Measurements from ENCODE around the gene HSD11B2.

Gene HSD11B2

DNA sequence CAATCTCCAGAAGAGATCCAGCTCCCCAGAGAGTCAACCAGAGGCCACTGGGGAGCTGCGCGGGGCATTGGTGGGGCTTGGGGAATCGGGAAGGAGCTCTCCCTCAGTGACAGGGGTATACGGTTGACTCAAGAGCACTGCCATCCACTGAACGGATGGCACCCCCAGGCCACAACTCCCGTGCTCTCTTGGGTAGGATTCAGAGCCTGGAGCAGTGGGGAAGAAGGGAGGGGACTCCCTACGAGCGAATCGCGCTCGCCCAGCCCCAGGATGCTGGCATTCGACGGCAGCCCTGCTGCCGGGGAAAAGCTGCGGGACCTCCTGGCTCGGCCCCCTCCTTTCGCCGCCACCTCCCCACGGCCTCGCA is 37.1 kb upstream of the HSD11B2 start:
- no peak overlapping the region for H3K27ac ChIP-seq
- TF ChIP-seq, protein P1, sequence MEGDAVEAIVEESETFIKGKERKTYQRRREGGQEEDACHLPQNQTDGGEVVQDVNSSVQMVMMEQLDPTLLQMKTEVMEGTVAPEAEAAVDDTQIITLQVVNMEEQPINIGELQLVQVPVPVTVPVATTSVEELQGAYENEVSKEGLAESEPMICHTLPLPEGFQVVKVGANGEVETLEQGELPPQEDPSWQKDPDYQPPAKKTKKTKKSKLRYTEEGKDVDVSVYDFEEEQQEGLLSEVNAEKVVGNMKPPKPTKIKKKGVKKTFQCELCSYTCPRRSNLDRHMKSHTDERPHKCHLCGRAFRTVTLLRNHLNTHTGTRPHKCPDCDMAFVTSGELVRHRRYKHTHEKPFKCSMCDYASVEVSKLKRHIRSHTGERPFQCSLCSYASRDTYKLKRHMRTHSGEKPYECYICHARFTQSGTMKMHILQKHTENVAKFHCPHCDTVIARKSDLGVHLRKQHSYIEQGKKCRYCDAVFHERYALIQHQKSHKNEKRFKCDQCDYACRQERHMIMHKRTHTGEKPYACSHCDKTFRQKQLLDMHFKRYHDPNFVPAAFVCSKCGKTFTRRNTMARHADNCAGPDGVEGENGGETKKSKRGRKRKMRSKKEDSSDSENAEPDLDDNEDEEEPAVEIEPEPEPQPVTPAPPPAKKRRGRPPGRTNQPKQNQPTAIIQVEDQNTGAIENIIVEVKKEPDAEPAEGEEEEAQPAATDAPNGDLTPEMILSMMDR (conservative IDR thresholded peaks at IDR 0.05): no peak
- TF ChIP-seq ZFX (IDR thresholded peaks at IDR 0.05): no peak

DNA sequence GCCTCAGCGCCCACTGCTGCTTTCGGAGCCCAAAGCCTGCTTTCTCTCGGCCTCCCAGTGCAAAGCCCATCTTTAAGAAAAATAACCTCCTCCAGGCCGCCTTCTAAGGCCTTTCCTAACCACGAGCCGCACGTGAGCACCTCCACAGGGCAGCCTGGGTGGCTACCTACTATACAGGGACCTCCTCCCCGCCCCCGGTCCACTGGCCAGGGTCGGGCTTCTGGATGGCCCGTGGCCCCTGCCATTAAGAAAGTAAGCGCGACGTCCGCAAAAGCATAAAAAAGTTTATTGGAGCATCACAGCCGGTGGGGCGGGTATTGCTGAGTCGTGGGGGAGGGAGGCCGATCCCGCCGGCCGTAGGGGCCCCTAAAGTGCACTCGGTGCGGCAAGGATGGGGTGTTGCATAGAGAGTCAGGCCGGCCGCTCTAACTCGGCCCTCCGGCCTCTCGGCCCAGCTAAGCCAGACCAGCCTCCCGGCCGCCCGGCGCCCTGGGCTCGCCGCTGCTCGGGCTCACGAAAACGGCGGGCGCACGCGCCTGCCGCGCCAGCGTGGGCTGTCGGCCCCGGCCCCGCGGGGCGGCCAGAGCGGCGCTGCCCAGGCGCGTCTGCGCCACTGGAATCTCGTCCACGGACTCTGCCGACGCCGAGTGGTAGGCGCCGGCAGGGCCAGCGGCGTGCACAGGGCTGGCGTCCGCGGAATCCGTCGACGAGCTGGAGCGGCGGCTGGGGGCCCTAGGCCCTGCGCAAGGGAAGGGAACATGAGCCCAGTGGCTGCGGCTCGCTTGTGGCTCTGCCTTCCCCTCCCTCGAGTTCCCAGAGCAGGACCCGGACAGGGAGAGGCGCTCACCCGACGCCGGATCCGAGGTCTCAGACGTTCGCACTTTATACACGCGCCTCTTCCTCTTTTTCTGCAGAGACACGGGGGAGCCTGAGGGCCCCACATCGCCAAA is 36.5 kb upstream of the HSD11B2 start:
- H3K27ac ChIP-seq: no peak overlapping the region
- TF ChIP-seq, protein P1 (conservative IDR thresholded peaks at IDR 0.05): no peak
- TF ChIP-seq ZFX (IDR thresholded peaks at IDR 0.05): no peak

DNA sequence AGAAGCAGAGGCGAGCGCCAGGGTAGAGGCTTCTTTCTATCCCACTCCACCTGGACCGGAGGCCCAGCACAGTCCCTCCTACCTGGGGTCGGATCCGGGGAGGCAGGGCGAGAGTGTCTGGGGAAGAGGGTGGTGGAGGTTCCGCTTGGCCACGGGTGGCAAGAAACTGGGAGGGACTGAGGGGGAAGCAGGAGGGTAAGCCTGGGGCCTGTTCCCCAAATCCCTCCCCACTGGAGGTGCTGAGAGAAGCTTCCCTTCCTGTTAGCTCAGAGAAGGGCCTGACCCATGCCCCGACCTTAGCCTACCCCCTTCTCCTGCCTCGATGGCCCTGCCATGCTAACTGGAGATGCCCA is 35.8 kb upstream of the HSD11B2 start:
- no peak for TF ChIP-seq ZFX (IDR thresholded peaks at IDR 0.05)
- TF ChIP-seq, protein P1 (conservative IDR thresholded peaks at IDR 0.05): no peak
- H3K27ac ChIP-seq: no peak overlapping the region

DNA sequence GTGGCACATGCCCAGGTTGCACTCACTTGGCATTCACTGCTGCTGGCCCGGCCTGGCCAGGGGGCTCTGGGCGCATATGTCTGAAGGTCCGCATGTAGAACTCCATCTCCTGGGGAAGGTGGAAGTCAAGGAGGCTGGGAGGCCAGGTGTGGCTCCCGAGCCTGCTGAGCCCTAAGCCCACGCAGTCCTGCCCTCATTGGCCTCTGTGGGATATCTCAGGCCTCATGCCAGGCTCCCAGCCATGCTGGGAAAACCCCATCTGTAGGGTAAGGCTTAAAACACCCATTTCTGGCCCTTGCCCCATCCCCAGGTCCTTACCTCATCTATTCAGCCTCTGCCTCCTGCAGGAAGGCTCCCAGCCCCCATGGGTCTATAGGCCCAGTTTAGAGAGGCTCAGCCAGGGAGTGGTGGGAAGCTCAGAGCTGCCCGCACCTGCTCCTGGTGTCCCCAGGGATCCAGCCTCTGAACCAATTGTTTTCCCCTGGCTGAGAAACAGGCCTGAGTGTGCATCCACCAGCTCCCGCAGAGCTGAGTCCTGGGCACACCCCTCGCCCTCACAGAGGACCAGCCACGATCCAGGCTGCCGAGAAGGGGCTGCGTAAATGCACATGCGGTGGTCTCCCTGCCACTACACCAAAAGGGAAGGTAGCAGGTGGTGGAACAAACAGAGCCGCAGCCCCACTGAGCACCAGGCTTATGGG is 35.3 kb upstream of the HSD11B2 start:
- TF ChIP-seq ZFX (IDR thresholded peaks at IDR 0.05): no peak
- no peak overlapping the region for H3K27ac ChIP-seq

DNA sequence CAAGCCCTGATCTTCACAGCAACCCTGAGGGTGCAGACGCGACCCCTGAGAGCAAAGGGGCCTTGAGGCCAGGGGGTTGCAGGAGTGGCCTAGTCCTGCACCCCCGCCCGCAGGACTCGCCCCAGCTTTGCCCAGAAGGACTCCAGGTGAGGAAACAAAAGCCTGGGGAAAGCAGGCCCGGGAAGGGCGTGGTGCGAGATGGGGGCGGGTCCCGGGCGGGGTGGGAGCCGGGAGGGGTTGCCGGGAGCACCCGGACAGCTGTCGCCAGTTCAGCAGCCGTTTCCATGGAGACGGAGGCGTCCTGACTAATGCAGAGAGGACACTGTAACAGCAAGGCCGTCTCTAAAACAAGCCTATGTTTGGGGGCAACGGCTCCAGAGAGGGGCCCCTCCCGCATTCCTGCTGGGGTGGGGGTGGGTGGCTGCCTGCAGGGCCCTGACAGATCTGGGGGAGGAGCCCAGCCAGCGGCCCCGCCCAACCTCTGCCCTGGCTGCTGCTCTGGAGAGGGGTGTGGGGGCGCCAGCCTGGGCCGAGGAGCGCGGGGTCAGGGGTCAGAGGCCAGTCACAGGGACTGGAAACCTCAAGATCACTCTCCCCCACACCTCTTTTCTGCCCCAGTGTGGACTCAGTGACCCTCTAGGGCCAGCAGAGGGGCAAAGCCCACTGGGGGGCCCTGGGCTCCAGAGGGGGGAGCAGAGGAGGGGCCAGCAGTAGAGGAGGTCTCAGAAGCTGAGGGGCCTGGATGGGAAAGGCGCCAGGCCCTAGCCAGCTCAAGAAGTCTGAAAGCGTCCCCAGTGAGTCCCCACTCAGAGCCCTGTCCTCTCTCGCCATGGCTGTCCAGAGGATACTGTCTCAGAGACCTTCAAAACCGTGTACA is 34.5 kb upstream of the HSD11B2 start:
- H3K27ac ChIP-seq: no peak overlapping the region

DNA sequence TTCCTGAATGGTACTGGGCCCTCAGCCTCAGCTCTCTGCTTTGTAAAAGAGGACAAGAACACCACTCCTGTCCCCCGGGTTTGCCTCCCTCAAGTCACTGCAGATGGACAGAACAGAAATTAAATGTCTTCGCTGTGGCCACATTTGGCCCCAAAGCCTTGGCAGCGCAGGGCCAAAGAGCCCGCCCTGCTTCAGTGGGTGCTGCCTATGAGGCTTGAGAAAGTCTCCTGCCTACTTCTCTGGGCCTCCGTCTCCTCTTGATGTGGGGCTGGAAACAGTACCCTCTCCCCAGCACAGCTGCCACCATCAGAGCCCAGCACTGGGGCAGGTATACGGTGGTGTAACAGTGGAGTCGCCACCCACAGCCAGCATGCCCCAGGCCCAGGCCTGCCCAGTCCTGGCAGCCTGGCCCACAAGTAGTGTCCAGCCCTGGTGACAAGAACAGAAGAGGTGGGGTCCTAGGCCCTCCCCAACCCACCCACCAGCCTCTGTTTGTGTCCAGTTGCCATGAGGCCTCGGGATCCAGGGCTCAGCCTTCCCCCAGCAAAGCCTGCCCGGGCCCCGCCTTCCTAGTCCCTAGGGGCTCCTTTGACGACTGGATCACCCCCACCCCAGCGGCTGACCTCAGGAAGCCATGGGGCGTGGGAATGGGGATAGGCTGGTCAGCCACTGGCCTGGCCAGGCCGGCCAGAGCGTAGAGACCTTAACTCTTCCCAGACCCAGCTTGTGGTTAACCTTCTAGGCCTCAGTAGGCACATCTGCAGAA is 33.7 kb upstream of the HSD11B2 start:
- TF ChIP-seq ZFX (IDR thresholded peaks at IDR 0.05): no peak
- TF ChIP-seq, protein P1 (conservative IDR thresholded peaks at IDR 0.05): no peak
- H3K27ac ChIP-seq: no peak overlapping the region

More for the DNA sequence above, 34.5 kb upstream of the HSD11B2 start:
- TF ChIP-seq, protein P1 (conservative IDR thresholded peaks at IDR 0.05): no peak
- no peak for TF ChIP-seq ZFX (IDR thresholded peaks at IDR 0.05)
